CD4-positive, CD25-positive, alpha-beta regulatory T cell (primary cell): ENCODE measurements around the gene SPIN4. TPM values are rescaled to one million over a fixed set of nuclear protein-coding genes. Genes with fewer than 3 reads are reported as not detected.
A peak's percentile ranks its signal among the peaks of the same experiment; 100 is the strongest.

Source experiments
- ATAC-seq, 2 donors: fragments of 150-1000 bp; cut with Tn5 transposase; one replicate each; pipeline ENCODE4 v1.10.0; 2021; ENCODE audit warnings: low read depth in 2 of 2, moderate number of reproducible peaks in 2 of 2, moderate library complexity in 1 of 2
- DNase-seq, 3 donors: peaks; one replicate each; pipeline versions ENCODE4 v3.0.0 to v3.0.0-alpha.2; 2012 to 2022; ENCODE audit warnings: mixed read lengths in 1 of 3
- H3K27ac ChIP-seq: one replicate; pipeline ENCODE4 v1.7.0; 2013; ENCODE audit warnings: mild to moderate bottlenecking, low read length; ENCODE audit not compliant: insufficient read depth, poor library complexity, severe bottlenecking
- H3K27me3 ChIP-seq: one replicate; pipeline ENCODE4 v1.7.0; 2013; ENCODE audit warnings: low read length; ENCODE audit not compliant: control insufficient read depth, insufficient read depth
- H3K36me3 ChIP-seq: one replicate; pipeline ENCODE4 v1.7.0; 2013; ENCODE audit warnings: mild to moderate bottlenecking, low read length, moderate library complexity; ENCODE audit not compliant: control insufficient read depth, insufficient read depth
- H3K4me1 ChIP-seq: 2 replicates; pipeline ENCODE4 v1.7.0; 2013; ENCODE audit warnings: mild to moderate bottlenecking, low read length; ENCODE audit not compliant: insufficient read depth, control insufficient read depth, poor library complexity, severe bottlenecking
- H3K4me3 ChIP-seq: one replicate; pipeline ENCODE4 v1.7.0; 2013; ENCODE audit warnings: low read depth, mild to moderate bottlenecking, low read length, moderate library complexity
- H3K9me3 ChIP-seq, 2 experiments: 1 replicate in 1 of 2; 2 replicates in 1 of 2; pipeline ENCODE4 v1.7.0; 2013; ENCODE audit warnings: low read length in 2 of 2, mild to moderate bottlenecking in 1 of 2, moderate library complexity in 1 of 2; ENCODE audit not compliant: control insufficient read depth in 2 of 2
- H3K27ac Mint-ChIP-seq, 3 donors: one replicate each; pipeline ENCODE4 v1.8.0; 2020 to 2022; ENCODE audit warnings: mild to moderate bottlenecking in 3 of 3, mixed read lengths in 3 of 3, moderate library complexity in 2 of 3
- H3K27me3 Mint-ChIP-seq: one replicate; pipeline ENCODE4 v1.8.0; 2022; ENCODE audit warnings: mild to moderate bottlenecking, mixed read lengths
- H3K36me3 Mint-ChIP-seq: one replicate; pipeline ENCODE4 v1.8.0; 2020; ENCODE audit warnings: mixed read lengths
- H3K4me1 Mint-ChIP-seq, 4 donors: one replicate each; pipeline ENCODE4 v1.8.0; 2020 to 2022; ENCODE audit warnings: mixed read lengths in 4 of 4, mild to moderate bottlenecking in 1 of 4
- H3K4me3 Mint-ChIP-seq, 4 donors: one replicate each; pipeline ENCODE4 v1.8.0; 2020 to 2022; ENCODE audit warnings: mild to moderate bottlenecking in 4 of 4, mixed read lengths in 4 of 4, moderate library complexity in 3 of 4
- H3K9me3 Mint-ChIP-seq, 7 donors: one replicate each; pipeline ENCODE4 v1.8.0; 2020 to 2022; ENCODE audit warnings: mixed read lengths in 7 of 7, mild to moderate bottlenecking in 3 of 7, moderate library complexity in 2 of 7
- polyA plus RNA-seq, 4 donors: library from polyadenylated mRNA; unstranded; fragments of 300-500 nt; fragmentation: Illumina TruSeq; gene quantifications; one replicate each; pipeline ENCODE4 v1.2.3, GENCODE V29; 2021
- total RNA-seq: library from RNA; stranded (reverse); gene quantifications from one replicate; pipeline ENCODE4 v1.2.3, GENCODE V29; 2022

The SPIN4 gene
- total and polyA plus RNA-seq, 5 donors from 2014 or later, result 0.18 to 0.81 (median 0.63) TPM

DNA sequence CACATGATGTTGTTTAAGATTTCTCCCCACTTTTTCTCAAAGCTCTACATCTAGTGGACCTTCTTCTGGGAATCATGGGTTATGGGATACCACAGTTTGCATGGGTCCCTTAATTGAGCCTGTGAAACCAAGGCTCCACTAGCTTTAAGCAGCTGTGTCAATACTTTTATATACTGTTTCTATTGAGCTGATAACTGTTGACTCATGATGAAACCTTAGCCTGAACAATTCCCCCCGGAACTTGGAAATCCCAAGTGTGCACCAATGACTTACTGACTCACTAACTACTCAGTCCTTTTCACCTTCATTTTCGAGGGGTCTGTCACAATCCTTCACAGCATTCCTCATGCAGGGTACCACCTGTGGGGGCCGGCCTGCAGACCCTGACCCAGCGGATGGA is 12.7 kb upstream of the SPIN4 start:
- no peaks in the 10 kb centered on the region for H3K4me1 ChIP-seq
- no peaks in the 10 kb centered on the region for H3K36me3 ChIP-seq
- H3K36me3 Mint-ChIP-seq, result no peaks in the 10 kb centered on the region
- H3K4me1 Mint-ChIP-seq, result peaks cover 0 to 2% (median 0%) of the 10 kb centered on the region in 4 donors
- H3K4me3 Mint-ChIP-seq, result no peak overlapping the region
- no peak overlapping the region for H3K27ac ChIP-seq
- DNase-seq (no peak), ATAC-seq (no peak)
- H3K27me3 Mint-ChIP-seq, result no peaks in the 10 kb centered on the region
- H3K9me3 ChIP-seq, result peaks cover 2 to 13% of the 10 kb centered on the region in 2 experiments
- H3K27ac Mint-ChIP-seq, result no peak overlapping the region
- no peaks in the 10 kb centered on the region for H3K27me3 ChIP-seq
- H3K9me3 Mint-ChIP-seq, result peaks cover 0 to 15% (median 2%) of the 10 kb centered on the region in 7 donors
- H3K4me3 ChIP-seq, result no peak overlapping the region

DNA sequence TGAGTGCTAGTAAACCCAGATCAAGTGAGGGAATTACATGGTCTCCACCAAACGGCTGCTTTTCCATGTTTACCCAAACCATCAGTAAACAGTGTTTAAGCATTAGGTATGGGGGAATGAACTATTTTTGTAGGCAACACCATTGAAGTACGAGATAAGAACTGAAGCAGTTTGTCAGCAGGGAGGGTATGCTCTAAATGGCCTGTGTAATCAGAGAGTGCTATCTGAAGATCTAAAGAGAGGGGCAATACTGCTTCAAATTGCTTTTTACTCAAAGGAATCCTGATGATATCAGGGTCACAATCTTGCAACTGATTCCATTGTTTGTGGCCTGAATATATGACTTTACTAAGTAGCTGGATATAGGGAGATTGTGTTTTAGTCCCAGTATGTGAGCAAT is 10.4 kb upstream of the SPIN4 start:
- Histone ChIP-seq H3K36me3 (no peaks in the 10 kb centered on the region), H3K27ac (no peak overlapping the region), H3K4me3 (no peak overlapping the region), H3K9me3 (peaks cover 2 to 13% of the 10 kb centered on the region in 2 experiments), H3K4me1 (no peaks in the 10 kb centered on the region), H3K27me3 (no peaks in the 10 kb centered on the region)
- Mint-ChIP-seq H3K27ac (no peak overlapping the region), H3K36me3 (no peaks in the 10 kb centered on the region), H3K9me3 (peaks cover 0 to 14% (median 2%) of the 10 kb centered on the region in 7 donors), H3K4me3 (no peak overlapping the region), H3K4me1 (no peaks in the 10 kb centered on the region), H3K27me3 (no peaks in the 10 kb centered on the region)
- ATAC-seq (no peak), DNase-seq (no peak)

DNA sequence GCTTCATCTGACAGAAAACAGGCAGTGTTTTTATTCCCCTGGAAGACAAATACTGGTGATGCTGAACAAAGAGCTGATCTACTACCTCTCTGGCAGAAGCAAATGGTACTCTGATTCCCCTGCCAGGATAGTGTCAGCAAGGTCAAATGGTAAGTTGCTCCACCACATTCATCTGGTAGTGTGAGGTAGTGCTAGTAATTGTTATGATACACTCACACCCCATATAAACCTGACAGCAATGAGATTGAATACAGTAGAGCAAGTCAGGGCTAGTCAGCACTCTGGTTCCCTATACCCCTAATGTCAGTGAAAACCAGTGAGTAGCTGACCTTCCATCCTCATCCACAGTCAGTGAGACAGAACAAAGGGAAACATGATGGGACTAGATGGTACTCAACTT is 3.4 kb upstream of the SPIN4 start:
- no peaks in the 10 kb centered on the region for H3K36me3 Mint-ChIP-seq
- H3K27ac Mint-ChIP-seq, result no peak overlapping the region
- Histone ChIP-seq H3K36me3 (no peaks in the 10 kb centered on the region), H3K4me3 (no peak overlapping the region), H3K27me3 (no peaks in the 10 kb centered on the region), H3K4me1 (peaks cover 9% of the 10 kb centered on the region), H3K9me3 (no peaks in the 10 kb centered on the region), H3K27ac (no peak overlapping the region)
- DNase-seq, result no peak
- H3K27me3 Mint-ChIP-seq, result no peaks in the 10 kb centered on the region
- H3K4me1 Mint-ChIP-seq, result peaks cover under 1 to 11% (median 8%) of the 10 kb centered on the region in 4 donors
- H3K4me3 Mint-ChIP-seq, result no peak overlapping the region
- peaks cover 0 to 2% (median 0%) of the 10 kb centered on the region in 7 donors for H3K9me3 Mint-ChIP-seq
- ATAC-seq, result peak; percentile 12 to 34

DNA sequence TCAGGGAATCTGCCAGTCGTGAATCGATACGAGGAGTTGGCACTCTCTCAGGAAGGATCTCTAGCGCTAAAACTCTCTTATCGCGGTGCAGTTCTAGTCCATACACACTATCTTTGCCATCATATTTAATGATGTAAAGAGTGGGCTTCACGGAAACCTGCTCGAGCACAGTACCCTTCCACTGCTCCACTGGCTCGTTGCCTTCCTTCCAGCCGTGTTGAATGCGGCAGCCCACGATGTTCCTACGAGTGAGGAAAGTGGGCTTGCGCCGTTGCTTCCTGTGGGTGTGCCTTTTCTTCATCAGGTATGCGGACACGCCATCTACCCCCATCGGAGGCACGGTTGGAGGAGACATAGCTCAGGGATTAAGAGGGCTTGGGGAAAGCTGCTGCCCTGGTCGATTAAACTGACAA is 661 bp downstream of the SPIN4 start:
- Histone ChIP-seq H3K27ac (no peak overlapping the region), H3K36me3 (no peaks in the 10 kb centered on the region), H3K4me3 (peak overlapping the region; percentile 90), H3K9me3 (no peaks in the 10 kb centered on the region), H3K4me1 (peaks cover 9% of the 10 kb centered on the region), H3K27me3 (no peaks in the 10 kb centered on the region)
- Mint-ChIP-seq H3K4me1 (peaks cover 4 to 17% (median 11%) of the 10 kb centered on the region in 4 donors), H3K4me3 (peak overlapping the region; percentile 86 to 92 (median 90)), H3K36me3 (no peaks in the 10 kb centered on the region), H3K9me3 (no peaks in the 10 kb centered on the region), H3K27me3 (no peaks in the 10 kb centered on the region), H3K27ac (peak overlapping the region; percentile 45 to 79 (median 78))
- ATAC-seq (peak; percentile 12 to 34), DNase-seq (peak in 2 of 3 donors; percentile 15 to 41)

DNA sequence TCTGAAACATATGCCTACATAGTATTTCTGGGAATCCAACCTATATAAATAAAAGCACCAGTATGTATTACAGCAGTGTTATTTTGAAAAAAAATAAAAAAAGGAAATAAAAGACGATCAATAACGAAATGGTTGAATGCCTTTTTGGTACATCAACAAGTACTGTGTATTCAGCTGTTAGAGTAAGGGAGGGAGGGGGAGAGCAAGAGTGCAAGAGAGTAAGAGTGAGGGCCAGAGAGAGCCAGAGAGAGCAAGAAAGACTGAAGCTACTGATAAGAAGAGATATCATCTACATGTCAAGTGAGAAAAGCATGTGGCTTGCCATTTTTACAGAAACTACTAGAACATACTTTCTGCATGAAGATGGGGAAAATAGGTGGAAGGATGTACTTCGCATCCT is 1.8 kb downstream of the SPIN4 start:
- H3K27ac Mint-ChIP-seq, result peak overlapping the region in 1 of 3 donors; percentile 7
- ATAC-seq, result no peak
- H3K4me3 ChIP-seq, result peak overlapping the region; percentile 90

DNA sequence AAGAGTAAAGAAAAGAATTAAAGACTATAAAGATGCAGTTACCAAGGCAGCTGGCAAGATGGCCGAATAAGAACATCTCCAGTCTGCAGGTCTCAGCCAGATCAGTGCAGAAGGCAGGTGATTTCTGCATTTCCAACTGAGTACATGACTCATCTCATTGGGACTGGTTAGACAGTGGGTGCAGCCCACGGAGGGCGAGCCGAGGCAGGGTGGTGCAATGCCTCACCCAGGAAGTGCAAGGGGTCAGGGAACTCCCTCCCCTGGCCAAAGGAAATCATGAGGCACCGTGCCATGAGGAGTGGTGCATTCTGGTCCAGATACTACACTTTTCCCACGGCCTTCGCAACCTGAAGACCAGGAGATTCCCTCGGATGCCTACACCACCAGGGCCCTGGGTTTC is 20.5 kb downstream of the SPIN4 start:
- H3K4me1 Mint-ChIP-seq, result no peaks in the 10 kb centered on the region
- no peaks in the 10 kb centered on the region for H3K36me3 Mint-ChIP-seq
- Histone ChIP-seq H3K4me1 (no peaks in the 10 kb centered on the region), H3K27ac (no peak overlapping the region), H3K36me3 (no peaks in the 10 kb centered on the region), H3K4me3 (no peak overlapping the region), H3K27me3 (no peaks in the 10 kb centered on the region), H3K9me3 (no peaks in the 10 kb centered on the region)
- no peak overlapping the region for H3K4me3 Mint-ChIP-seq
- H3K27ac Mint-ChIP-seq, result no peak overlapping the region
- no peak for ATAC-seq
- no peak for DNase-seq
- no peaks in the 10 kb centered on the region for H3K27me3 Mint-ChIP-seq
- H3K9me3 Mint-ChIP-seq, result peaks cover 0 to 8% (median 0%) of the 10 kb centered on the region in 7 donors

More for the DNA sequence above, 1.8 kb downstream of the SPIN4 start:
- Histone ChIP-seq H3K4me1 (peaks cover 9% of the 10 kb centered on the region), H3K36me3 (no peaks in the 10 kb centered on the region), H3K9me3 (no peaks in the 10 kb centered on the region), H3K27me3 (no peaks in the 10 kb centered on the region), H3K27ac (no peak overlapping the region)
- Mint-ChIP-seq H3K4me3 (peak overlapping the region; percentile 48 to 86 (median 55)), H3K27me3 (no peaks in the 10 kb centered on the region), H3K9me3 (no peaks in the 10 kb centered on the region), H3K4me1 (peaks cover 4 to 17% (median 11%) of the 10 kb centered on the region in 4 donors), H3K36me3 (no peaks in the 10 kb centered on the region)
- DNase-seq, result peak in 1 of 3 donors; percentile 7

DNA sequence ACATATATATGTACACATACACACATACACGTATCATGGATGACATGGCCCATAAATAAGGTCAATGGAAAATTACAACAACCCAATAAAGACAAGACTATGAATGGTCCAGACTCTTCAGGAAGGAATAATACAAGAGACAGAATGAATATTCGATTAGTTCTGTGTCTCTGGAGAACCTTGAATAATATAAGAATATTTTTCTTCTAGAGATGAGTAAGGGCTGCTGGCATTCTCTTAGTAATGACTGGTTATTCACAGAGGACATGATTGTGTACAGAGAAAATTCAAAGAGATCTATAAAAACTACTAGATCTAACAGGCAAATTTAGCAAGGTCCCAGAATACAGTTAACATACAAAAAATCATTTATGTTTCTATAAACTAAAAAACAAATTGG is 23.3 kb downstream of the SPIN4 start:
- Mint-ChIP-seq H3K9me3 (peaks cover 0 to 8% (median 0%) of the 10 kb centered on the region in 7 donors), H3K27ac (no peak overlapping the region), H3K4me3 (no peak overlapping the region), H3K4me1 (no peaks in the 10 kb centered on the region), H3K27me3 (no peaks in the 10 kb centered on the region), H3K36me3 (no peaks in the 10 kb centered on the region)
- H3K9me3 ChIP-seq, result no peaks in the 10 kb centered on the region
- no peak for ATAC-seq
- no peaks in the 10 kb centered on the region for H3K36me3 ChIP-seq
- no peaks in the 10 kb centered on the region for H3K4me1 ChIP-seq
- no peak overlapping the region for H3K27ac ChIP-seq
- H3K4me3 ChIP-seq, result no peak overlapping the region
- no peak for DNase-seq
- H3K27me3 ChIP-seq, result no peaks in the 10 kb centered on the region

DNA sequence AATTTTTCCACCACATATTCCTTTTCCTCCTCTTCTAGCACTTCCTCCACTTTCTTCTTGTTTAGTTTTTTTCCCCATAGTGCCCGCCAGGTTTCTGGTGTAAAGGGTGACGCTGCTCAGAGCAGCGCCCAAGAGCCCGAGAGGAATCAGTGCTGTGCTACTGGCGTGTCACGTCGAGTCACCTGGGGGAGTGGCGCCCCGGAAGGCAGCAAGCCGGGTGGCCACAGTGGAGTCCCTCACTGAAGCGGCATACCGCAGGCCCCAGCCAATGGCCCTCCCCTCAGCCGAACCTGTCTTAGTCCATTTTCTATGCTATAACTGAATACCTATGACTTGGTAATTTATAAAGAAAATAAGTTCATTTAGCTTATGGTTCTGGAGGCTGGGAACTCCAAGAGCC is 51.5 kb downstream of the SPIN4 start:
- no peaks in the 10 kb centered on the region for H3K4me1 ChIP-seq
- DNase-seq (no peak), ATAC-seq (no peak)
- H3K27ac ChIP-seq, result no peak overlapping the region
- Mint-ChIP-seq H3K9me3 (peaks cover 0 to 23% (median 7%) of the 10 kb centered on the region in 7 donors), H3K4me3 (no peak overlapping the region), H3K27me3 (no peaks in the 10 kb centered on the region), H3K27ac (no peak overlapping the region), H3K4me1 (no peaks in the 10 kb centered on the region), H3K36me3 (no peaks in the 10 kb centered on the region)
- peaks cover 0 to 4% of the 10 kb centered on the region in 2 experiments for H3K9me3 ChIP-seq
- H3K4me3 ChIP-seq, result no peak overlapping the region
- H3K36me3 ChIP-seq, result no peaks in the 10 kb centered on the region
- H3K27me3 ChIP-seq, result no peaks in the 10 kb centered on the region
